Measurements from ENCODE around the gene PRMT6.

DNA sequence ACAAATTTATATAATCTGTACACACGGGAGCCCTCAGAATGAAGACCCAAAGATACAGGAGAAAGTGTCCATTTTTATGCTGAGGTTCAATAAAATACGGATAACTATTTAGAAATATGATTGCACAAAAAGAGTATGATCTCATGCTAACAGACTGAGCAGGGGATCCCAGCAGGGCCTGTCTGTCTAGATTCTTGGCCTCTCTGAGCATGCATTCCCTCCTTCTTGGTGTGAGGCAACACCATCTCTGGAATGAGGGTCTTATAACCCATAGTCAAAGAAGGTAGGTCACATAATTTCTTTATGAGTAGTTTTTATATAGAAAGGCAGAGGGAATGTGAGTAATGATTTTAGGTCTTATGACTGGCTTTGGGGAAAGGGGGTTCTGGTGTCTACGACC, 5.4 kb downstream of the PRMT6 start:
- TF ChIP-seq ZNF274 (IDR thresholded peaks at IDR 0.05; ENCODE audit: low read depth, low read length) (no peak), YY1 (IDR thresholded peaks at IDR 0.05; ENCODE audit: insufficient read depth, insufficient read length) (no peak)

All from NT2/D1 (cell line).